Amniotic stem cell (primary cell): ENCODE results near the gene DGKI.
"Not testable (repeated sequence)": the region's sequence is repeated elsewhere in the genome, so short reads cannot be mapped to it uniquely, and the experiment has no call there.

Source experiments
- DNase-seq: peaks from one replicate; lab custom pipeline; 2025; lab: John Stamatoyannopoulos, UW

Gene DGKI

DNA sequence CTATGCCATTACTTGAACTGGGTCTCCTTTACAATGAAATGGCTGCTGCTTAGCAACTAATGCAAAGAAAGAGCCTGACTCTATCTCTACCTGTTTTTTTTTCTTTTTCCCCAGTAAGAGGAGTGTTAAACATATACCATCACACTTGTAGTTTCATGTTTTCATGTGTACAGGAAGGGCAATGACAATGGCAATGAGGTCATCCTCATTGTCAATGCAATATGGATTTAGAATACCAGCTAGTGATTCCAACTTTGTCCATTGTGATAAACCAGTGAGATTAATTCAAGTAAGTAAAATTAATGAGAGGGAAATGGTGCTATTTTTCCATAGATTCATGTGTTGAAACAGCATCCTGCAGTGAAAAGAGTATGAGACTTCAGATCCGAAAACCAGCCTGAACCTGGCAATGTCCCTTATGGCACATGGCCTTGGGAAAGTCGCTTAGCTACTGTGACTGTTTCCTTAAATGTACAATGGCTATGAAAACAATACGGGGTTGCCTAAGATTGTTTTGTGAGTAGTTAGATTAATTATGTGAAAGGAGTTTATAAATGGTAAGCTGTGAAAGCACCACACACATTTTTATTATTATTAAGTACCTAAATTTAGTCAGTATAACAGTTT is 11.2 kb downstream of the DGKI start:
- no peak for DNase-seq

DNA sequence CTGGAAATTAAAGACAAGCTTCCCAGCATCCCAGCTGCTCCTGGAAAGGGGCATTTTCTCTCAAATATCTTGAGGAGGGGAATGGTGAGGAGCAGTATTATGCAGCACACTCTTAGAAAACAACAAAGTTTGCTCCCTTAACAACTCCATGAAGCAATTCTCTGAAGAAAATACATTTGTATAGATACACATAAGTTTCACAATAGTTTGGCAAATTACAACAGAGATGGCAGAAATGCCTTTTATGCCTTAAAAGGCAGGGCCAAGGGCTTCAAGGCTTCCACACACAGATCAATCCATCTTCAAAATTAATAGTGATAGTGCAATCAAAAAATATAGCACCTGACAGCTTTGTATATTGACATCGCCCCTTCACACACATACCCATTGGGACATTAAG is 12.2 kb downstream of the DGKI start:
- DNase-seq, result no peak

DNA sequence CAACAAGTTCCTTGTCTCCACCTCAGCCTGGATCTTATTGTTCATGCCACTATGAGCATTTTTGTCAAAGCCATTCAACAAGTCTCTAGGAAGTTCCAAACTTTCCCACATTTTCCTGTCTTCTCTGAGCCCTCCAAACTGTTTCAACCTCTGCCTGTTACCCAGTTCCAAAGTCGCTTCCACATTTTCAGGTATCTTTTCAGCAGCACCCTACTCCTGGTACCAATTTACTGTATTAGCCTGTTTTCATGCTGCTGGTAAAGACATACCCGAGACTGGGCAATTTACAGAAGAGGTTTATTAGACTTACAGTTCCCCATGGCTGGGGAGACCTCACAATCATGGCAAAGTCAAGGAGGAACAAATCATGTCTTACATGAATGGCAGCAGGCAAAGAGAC is 13.8 kb downstream of the DGKI start:
- not testable (repeated sequence) for DNase-seq

DNA sequence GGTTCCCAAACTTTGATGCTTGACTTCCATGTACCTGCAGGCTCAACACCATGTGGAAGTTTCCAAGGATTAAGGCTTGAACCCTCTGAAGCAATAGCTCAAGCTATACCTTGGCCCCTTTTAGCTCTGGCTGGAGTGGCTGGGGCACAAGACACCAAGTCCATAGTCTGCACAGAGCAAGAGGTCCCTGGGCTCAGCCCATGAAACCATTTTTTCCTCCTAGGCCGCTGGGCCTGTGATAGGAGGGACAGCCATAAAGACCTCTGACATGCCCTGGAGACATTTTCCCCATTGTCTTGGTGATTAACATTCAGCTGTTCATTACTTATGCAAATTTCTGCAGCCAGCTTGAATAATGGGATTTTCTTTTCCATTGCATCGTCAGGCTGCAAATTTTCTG is 14.4 kb downstream of the DGKI start:
- no peak for DNase-seq

DNA sequence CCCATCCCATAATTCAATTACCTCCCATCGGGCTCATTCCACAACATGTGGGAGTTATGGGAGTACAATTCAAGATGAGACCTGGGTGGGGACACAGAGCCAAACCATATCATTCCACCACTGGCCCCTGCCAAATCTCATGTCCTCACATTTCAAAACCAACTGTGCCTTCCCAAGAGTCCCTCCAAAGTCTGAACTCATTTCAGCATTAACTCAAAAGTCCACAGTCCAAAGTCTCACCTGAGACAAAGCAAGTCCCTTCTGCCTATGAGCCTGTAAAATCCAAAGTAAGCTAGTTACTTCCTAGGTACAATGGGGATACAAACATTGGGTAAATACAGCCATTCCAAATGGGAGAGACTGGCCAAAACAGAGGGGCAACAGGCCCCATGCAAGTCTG is 15.2 kb downstream of the DGKI start:
- DNase-seq, result not testable (repeated sequence)

DNA sequence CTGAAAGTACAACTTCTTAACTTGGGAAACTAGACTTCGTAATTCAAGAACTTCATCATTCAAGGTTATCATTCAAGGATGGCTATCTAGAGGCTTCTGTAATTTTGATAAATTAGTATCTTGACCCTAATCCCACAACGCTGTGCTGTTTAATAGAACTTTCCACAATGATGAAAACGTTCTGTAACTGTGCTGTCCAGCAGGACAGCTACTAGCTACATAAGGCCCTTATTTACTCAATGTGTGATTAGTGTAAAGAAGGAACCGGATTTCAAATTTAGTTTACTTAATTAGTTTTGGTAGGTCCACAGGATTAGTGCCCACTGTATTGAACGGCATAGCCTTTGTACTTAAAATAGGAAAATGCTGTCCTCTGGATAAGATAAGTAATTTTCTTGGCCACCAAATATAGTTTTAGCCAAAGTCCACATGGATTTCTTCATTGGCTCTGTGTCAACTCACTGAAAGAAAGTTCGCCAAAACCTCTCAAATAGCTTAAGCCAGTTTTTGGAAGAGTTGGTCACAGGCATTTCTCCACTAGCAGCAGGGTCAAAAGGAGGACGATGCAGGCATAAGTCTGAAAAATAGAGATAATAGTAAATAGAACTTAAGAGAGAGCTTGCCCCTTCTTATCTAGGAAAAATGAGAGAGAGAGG is 17.3 kb downstream of the DGKI start:
- no peak for DNase-seq

DNA sequence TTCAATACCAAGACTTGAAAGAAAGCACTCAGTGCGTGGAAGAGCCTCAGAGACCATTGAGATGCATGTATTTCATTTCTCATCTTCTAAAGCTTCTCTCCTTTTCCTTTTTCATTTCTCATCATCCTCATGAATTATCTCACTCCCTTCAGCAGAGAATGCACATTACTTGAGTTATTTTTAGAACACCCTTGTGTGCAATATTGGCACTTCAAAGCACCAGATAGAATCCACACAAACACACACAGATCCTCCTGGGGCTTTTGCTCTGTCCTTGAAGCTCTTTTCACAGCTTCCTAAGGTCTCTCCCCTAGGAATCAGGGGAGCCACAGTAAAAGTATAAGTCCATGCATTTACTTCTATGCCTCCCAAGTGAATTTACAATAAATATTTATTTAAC is 18.3 kb downstream of the DGKI start:
- DNase-seq, result no peak

DNA sequence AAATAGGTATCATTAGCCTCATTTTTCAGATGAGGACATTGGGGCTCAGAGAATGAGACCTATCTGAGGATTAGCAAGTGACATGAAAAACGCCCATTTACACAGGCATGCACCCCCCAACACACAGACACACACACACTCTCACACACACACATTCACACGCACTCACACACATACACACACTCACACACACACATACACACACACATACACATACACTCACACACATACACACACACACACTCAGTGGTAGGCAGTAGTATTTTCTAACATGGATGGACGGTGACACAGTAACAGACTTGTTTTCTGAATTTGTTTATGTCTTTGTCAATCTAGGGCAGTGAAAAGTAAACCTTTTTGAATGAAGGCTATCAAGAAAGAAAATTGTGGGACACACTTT is 21.3 kb downstream of the DGKI start:
- no peak for DNase-seq

DNA sequence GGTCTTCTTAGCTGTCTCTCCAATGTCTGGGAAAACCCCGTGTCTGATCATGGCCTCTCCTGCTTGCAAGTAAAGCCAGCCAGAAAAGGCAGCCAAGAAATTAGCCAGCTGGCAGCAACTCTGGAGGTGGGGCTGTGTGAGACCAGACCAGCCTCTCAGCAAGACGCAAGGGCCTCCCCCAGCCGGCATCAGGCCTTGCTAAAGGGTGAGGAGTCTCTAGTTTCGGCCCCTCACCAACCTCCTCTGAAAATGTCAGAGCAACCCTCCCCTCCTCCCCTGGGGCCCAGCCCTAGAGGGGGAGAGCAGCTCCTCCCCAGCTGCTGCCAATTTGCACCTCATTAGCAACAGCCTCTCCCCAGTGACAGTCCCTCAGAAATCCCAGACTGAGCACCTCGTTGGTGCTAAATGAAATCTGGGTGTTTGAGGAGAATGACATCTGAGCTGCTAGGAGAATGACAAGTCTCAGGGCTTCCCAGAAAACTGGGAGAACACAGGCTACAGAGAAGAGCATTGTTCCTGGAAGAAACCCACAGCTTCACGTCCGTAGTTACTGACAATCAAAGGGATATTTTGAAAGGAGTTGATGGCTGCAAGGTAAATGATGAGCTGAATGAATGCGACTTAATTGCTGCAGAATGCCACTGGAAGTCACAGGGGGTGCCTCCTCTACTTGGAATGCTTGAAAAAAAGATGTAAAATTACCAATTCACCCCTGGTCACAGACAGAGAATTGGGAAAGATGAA is 25.9 kb downstream of the DGKI start:
- peak; percentile 26 for DNase-seq

DNA sequence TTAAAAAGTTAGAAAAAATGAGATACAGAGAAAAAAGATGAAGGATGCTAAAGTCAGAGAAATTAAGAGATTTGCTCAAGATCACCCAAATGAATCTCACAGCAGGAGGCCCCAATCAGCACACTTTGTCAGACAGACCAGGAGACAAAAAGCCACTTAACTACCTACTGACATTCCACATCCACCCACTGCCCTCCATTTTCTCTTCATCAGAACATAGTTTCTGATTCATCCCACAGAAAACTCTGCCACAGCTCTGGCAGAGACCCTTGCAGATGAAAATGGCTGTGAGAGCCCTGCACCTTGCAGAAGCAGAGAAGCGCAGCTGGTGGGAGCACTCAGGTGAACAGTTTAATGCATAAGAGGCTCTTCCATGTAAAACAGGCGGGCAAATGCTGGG is 26.6 kb downstream of the DGKI start:
- no peak for DNase-seq

DNA sequence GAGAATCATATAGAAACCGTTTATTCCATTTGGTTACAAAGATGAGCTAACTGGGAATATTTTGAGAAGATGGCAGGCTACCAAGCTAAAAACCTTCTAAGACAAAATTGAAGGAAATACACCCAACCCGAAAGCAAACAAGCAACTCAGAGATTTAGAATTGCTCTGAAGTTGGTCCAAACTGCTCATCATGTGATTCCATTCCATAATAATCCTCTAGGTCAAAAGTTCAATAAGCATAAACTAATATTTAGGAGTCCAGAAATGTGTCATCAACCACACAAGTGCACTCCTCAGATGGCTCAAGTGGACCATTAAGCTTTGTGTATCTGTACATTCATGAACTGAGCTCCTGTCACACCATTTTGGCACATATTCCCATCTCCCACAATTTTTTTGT is 28.7 kb downstream of the DGKI start:
- DNase-seq, result no peak

DNA sequence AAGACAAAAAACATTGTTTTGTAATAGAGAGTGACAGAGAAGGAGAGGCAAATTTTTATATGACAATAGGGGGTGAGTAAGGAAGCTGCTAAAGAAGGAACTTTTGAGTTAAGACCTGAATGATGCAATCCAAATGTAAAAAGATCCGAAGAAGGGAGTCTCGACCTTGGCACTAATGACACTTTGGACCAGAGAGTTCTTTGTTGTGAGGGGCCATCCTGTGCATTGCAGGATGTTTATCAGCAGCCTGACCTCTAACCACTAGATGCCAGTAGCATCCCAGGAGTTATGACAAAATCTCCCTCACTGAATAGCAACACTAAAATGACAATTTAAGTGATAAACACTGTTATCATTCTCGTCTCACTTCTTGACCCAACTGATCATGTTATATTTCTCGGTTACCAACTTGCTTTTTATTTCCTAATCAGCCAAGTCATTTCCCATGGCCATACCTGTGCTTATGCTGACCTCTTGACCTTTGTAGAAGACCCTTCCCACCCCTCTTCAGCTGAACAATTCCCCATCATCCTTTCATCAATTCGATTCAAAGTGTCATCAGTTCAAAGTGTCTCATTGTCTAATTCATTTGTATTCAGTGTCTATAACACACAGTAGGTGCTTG is 30.0 kb downstream of the DGKI start:
- DNase-seq, result no peak

DNA sequence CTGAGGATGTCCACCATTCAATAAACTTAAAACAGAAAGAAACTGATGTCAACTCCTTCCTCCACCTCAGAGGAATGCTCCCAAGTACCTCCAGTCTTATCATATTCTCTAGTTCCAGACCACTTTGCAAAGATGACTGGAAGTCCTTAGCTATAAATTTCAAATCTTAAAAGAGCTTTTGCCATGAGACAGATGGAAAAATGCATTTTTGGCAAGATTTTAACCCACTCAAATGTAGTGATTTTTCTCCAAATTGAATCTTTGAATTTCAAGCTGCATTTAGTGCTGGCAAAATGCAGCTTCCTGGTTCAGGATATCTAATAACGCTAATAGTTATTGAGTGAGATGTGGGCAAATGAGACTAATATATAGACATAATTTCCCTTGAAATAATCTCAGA is 33.2 kb downstream of the DGKI start:
- no peak for DNase-seq

DNA sequence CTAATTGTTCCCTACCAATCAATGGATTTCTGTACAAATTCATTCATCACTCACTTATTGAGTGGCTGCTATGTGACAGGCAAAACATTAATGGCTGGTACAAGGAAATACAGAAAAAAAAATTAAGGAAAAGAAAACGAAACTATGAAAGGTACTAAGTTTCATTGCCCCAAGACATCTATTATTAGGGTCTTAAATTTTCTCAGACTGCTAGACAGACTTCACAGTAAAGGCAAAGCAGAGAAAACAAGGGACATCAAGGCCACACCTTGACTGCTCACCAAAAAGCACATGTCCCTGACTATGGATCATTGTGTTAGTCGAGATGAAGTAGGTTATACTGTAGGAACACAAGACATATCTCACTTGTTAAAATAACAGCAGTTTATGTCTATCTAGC is 36.5 kb downstream of the DGKI start:
- no peak for DNase-seq

DNA sequence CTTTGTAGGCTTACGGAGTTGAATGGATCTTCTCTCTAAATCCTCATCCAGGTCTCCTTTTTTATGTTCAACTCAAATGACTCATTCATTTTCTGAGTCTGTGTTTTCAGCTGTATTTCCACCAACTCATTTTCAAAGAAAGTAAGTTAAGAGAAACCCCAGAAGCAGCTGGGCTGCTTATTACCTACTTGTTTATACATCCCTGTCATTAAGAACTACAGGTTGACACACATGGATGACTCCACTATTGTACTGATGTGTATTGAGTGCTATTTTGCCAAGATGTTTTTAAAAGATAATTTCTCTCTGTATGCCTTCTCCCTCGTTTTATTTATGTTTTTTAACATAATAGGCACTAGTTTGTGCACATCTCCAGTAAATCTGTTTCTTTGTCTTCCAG is 41.9 kb downstream of the DGKI start:
- DNase-seq, result no peak

DNA sequence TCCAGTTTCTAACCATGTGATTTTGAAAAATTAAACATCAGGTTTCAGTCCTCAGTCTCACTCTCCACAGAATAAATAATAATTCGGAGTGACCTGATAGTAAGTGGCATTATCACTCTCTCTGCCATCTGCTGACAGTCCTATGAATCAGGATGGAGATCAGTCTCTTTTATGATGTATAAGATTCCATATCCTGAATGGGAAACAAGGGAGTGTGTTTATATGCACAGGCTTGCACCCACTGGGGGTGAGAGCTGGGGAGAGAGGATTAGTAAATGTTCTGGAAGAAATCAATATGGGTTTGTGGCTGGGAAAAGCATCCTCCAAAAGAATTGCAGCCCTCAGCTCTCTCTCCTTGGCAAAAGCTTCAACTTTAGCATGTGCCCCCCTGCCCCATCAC is 45.3 kb downstream of the DGKI start:
- no peak for DNase-seq

DNA sequence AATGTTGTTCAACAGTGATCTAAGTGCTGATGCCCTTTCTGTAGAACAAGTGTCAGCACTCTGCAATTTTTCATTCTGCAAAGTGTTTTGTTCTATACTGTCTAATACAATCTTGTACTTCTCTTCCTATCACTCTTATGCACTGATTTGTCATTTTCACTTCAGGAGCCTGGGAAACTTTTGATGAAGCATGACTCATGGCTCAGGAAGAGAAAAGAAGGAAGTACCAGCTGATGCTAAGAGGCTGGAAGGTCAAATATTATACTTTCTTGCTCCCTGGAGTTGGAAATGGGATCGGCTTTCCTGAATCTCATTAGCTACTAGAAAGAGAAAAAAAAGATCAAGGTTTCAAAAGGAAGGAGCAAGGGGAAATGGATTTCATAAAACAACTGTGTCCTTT is 45.8 kb downstream of the DGKI start:
- peak; percentile 17 for DNase-seq

DNA sequence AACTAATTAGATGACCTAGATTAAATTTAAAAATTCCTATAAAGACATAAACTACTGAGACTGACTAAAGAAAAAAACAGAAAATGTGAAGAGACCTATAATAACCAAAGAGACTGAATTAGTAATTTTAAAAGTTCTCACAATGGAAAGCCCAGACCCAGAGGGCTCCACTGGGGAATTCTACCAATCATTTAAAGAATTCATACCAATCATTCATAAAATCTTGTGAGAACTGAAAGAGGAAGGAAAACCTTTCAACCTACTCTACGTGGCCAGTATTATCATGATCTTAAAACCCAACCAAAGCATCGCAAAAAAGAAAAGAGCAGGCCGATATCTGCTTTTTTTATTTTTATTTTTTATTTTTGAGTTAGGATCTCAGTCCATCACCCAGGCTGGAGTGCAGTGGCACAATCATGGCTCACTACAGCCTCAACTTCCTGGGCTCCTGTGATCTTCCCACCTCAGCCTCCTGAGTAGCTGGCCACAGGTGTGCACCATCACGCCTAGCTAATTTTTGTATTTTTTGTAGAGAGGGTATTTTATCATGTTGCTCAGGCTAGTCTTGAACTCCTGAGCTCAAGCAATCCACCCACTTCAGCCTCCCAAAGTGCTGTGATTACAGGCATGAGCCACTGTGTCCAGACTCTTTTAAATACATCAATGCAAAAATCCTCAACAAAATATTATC is 48.6 kb downstream of the DGKI start:
- no peak for DNase-seq

DNA sequence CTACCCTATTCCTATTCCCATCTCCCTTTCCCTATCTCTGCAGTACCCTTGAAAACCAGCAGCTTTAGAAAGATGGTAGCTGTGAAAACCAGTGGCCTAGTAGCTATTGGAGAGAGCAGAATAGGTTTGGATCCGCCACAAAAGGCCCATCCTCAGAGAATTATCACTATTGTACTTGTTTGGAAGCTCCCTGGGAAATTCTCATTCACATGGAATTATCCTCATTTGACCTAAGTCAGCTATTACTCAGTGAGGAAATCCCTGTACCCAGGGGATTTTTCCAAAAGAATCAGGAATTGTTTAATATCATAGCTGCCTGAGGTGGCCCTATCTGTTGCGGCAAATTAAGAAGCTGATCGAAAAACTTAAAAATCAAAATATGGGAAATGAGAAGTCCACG is 51.6 kb downstream of the DGKI start:
- no peak for DNase-seq

DNA sequence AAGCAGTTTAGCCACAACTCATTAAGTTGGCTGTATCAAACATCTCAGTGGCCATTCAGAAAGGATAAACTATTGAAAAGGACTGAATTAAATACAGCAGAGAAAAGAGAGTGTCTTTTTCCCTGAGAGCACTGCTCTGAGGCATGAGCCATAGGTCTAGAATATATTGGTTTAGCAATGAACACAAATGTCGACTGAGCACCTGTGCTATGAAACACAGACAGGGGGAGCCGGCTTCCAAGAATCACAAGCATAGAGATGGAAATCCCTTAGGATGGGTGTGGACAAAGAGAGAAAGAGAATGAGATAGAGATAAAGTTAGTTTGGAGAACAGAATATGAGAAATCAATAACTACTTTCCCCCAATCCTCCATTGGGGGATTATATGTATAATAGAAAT is 54.8 kb downstream of the DGKI start:
- no peak for DNase-seq

DNA sequence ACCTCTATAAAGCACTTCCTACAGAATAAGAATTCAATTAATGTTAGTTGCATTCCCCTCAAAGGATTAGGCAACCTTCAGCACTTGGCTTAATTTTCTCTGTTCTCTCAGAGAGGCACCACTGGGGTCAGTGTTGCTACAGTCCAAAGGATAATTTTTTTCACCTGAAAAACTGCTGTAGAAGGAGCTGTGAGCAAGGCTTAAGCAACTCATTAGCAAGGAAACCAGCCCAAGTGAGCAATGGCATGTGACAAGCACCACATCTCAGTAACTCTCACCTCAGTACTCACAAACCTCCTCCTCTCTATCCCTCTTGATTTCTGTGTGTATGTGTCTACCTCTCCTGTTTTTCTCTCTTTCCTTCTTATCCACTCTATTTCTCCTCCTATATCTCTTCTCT is 55.9 kb downstream of the DGKI start:
- DNase-seq, result no peak

DNA sequence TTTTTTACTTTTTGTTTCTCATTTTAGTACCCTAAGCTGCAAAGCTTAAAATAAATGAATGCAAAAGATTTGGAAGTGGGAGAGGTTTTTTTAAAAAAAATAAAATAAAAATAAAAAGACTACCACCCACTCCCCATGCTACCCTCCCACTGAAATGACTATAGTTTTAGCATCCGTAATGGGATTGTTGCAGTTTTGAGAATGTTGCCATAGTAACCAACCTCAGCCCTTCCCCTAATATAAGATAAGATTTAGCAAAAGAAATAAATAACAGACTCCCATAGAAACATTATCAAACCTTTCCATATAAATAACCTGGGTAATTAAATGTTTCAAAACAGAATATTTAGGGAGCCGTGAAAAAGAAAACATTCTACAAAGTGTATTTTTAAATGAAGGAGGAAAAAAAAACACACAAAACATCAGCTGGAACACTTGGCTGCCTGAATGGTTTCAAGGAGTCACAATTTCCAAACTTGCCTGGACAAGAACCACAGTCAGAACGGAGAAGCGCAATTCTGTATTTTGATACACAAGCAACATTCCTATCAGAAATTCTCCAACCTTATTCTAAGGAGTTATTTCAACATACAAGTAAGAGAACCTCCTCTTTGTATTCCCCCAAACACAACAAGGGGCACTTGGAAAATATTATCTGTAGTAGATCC is 57.4 kb downstream of the DGKI start:
- no peak for DNase-seq
